ENCODE results near the gene SKOR1.

- no peak for TF ChIP-seq POLR2A (IDR thresholded peaks at IDR 0.05)
- no peak for TF ChIP-seq CTCF (IDR thresholded peaks at IDR 0.05)
- TF ChIP-seq POLR2AphosphoS5 (IDR thresholded peaks at IDR 0.05): no peak
These were observed 46.3 kb upstream of the SKOR1 start for GRCh38 chr15:67778968-67779548.

Data from suprapubic skin (tissue), 4 donors.